OCI-LY7 (cell line): ENCODE measurements around the gene APCDD1. TPM values are rescaled to one million over a fixed set of nuclear protein-coding genes. Genes with fewer than 3 reads are reported as not detected.

ENCODE experiments used
- BruUV-seq: library from RNA; stranded (reverse); fragments of 400-500 nt; replicated peaks from 2 replicates; lab custom pipeline; 2021; lab: Mats Ljungman, UMichigan
- CTCF ChIA-PET: fragments of 300-600 bp; sonication (Branson Sonifier 250); formaldehyde crosslinking; loops from one replicate; lab custom pipeline; 2022; ENCODE audit warnings: antibody characterized with exemption; ENCODE audit not compliant: unreplicated experiment; lab: Charles Lee
- POLR2A ChIA-PET: fragments of 300-600 bp; sonication (Branson Sonifier 250); formaldehyde crosslinking; loops from one replicate; lab custom pipeline; 2022; ENCODE audit warnings: antibody characterized with exemption; lab: Charles Lee
- DNase-seq: peaks from one replicate; pipeline ENCODE4 v3.0.0-alpha.2; 2015; ENCODE audit warnings: low spot score
- H2AFZ ChIP-seq: fragments of 200-600 bp; sonication (generic), shearing (Covaris generic); 2 replicates; pipeline ENCODE4 v1.6.1; 2014; ENCODE audit warnings: mild to moderate bottlenecking, antibody characterized with exemption, low read length, moderate library complexity
- H3K27ac ChIP-seq: fragments of 200-600 bp; sonication (generic); 2 replicates; pipeline ENCODE4 v1.5.1; 2014; ENCODE audit warnings: mixed run types, low read depth, mild to moderate bottlenecking, moderate library complexity, low read length, inconsistent platforms; ENCODE audit not compliant: poor library complexity, severe bottlenecking
- H3K36me3 ChIP-seq: fragments of 200-600 bp; sonication (generic); 2 replicates; pipeline ENCODE4 v1.6.1; 2014; ENCODE audit warnings: mild to moderate bottlenecking, antibody characterized with exemption, low read length, moderate library complexity, mixed read lengths; ENCODE audit not compliant: insufficient read depth
- H3K4me1 ChIP-seq: fragments of 200-600 bp; sonication (generic); 2 replicates; pipeline ENCODE4 v1.5.1; 2014; ENCODE audit warnings: mild to moderate bottlenecking, low read length; ENCODE audit not compliant: insufficient read depth, poor library complexity, severe bottlenecking
- H3K4me2 ChIP-seq: fragments of 200-600 bp; sonication (generic); 2 replicates; pipeline ENCODE4 v1.6.1; 2014; ENCODE audit warnings: mild to moderate bottlenecking, low read length
- H3K4me3 ChIP-seq: fragments of 200-600 bp; sonication (generic); 2 replicates; pipeline ENCODE4 v1.5.1; 2014; ENCODE audit warnings: mild to moderate bottlenecking, low read depth, low read length; ENCODE audit not compliant: poor library complexity, severe bottlenecking
- H3K79me2 ChIP-seq: fragments of 200-600 bp; sonication (generic); 2 replicates; pipeline ENCODE4 v1.6.1; 2016; ENCODE audit warnings: low read depth, mild to moderate bottlenecking, low read length, moderate library complexity, mixed read lengths; ENCODE audit not compliant: insufficient read depth
- H3K9me2 ChIP-seq: fragments of 200-600 bp; sonication (generic); 2 replicates; pipeline ENCODE4 v1.6.1; 2016; ENCODE audit warnings: mild to moderate bottlenecking, low read length, mixed read lengths; ENCODE audit not compliant: insufficient read depth
- H3K9me3 ChIP-seq: fragments of 200-600 bp; sonication (generic); 2 replicates; pipeline ENCODE4 v1.6.1; 2014; ENCODE audit warnings: mild to moderate bottlenecking, mixed run types, low read length, mixed read lengths
- H4K20me1 ChIP-seq: fragments of 200-600 bp; sonication (generic); 2 replicates; pipeline ENCODE4 v1.6.1; 2014; ENCODE audit warnings: mild to moderate bottlenecking, antibody characterized with exemption, low read length, moderate library complexity, mixed read lengths; ENCODE audit not compliant: insufficient read depth
- EZH2phosphoT487 ChIP-seq: fragments of 200-600 bp; sonication (generic); IDR thresholded peaks from 2 replicates; pipeline ENCODE4 v1.6.1; 2018; ENCODE audit warnings: low read depth, borderline replicate concordance, mild to moderate bottlenecking, mixed run types, antibody characterized with exemption, low read length, moderate library complexity, mixed read lengths
- intact Hi-C: fragments of 100-400 bp; cut with micrococcal nuclease; formaldehyde crosslinking; loops from one replicate; pipeline ENCODE4 v1.10.0; 2022; ENCODE audit not compliant: unreplicated experiment
- total RNA-seq, 2 experiments: library from RNA; depleted of rRNA in 1 of 2; stranded (reverse); fragments of >200 nt in 1 of 2; shearing (Covaris generic) in 1 of 2; gene quantifications; 2 replicates each; pipeline ENCODE4 v1.2.3, GENCODE V29; 2014 to 2022
- TF ChIP-seq, protein P1 (sequence below): fragments of 200-600 bp; sonication (generic); conservative IDR thresholded peaks from 2 replicates; pipeline ENCODE4 v1.5.1; 2014; ENCODE audit warnings: mild to moderate bottlenecking, antibody characterized with exemption, low read length, moderate library complexity, mixed read lengths

Gene APCDD1
- total RNA-seq, 2 experiments from 2014 or later: not detected

GRCh38 chr18:10458691-10459090 is 4.3 kb downstream of the APCDD1 start:
- Histone ChIP-seq H3K9me3 (no peaks in the 10 kb centered on the region), H3K79me2 (no peaks in the 10 kb centered on the region), H4K20me1 (no peaks in the 10 kb centered on the region), H3K4me1 (no peaks in the 10 kb centered on the region), H3K36me3 (no peaks in the 10 kb centered on the region), H3K4me2 (no peak overlapping the region), H3K4me3 (no peak overlapping the region), H3K9me2 (no peaks in the 10 kb centered on the region), H2AFZ (no peak overlapping the region), H3K27ac (no peak overlapping the region)
- intact Hi-C loops: no loop called here
- POLR2A ChIA-PET: no interaction called here
- no peak for TF ChIP-seq EZH2phosphoT487
- TF ChIP-seq, protein P1, sequence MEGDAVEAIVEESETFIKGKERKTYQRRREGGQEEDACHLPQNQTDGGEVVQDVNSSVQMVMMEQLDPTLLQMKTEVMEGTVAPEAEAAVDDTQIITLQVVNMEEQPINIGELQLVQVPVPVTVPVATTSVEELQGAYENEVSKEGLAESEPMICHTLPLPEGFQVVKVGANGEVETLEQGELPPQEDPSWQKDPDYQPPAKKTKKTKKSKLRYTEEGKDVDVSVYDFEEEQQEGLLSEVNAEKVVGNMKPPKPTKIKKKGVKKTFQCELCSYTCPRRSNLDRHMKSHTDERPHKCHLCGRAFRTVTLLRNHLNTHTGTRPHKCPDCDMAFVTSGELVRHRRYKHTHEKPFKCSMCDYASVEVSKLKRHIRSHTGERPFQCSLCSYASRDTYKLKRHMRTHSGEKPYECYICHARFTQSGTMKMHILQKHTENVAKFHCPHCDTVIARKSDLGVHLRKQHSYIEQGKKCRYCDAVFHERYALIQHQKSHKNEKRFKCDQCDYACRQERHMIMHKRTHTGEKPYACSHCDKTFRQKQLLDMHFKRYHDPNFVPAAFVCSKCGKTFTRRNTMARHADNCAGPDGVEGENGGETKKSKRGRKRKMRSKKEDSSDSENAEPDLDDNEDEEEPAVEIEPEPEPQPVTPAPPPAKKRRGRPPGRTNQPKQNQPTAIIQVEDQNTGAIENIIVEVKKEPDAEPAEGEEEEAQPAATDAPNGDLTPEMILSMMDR: no peak
- no TSS peak for BruUV-seq
- DNase-seq: no peak
- CTCF ChIA-PET: interaction anchor here (1.0 kb wide), 1 partner anchor 24 kb away, joined by 3 read pairs; no protein-coding TSS in a partner anchor

- no peak for TF ChIP-seq EZH2phosphoT487
- TF ChIP-seq, protein P1: no peak
- H4K20me1 ChIP-seq: no peaks in the 10 kb centered on the region
- intact Hi-C loops: no loop called here
- no peaks in the 10 kb centered on the region for H3K9me3 ChIP-seq
- POLR2A ChIA-PET: no interaction called here
- H3K27ac ChIP-seq: no peak overlapping the region
- H3K4me1 ChIP-seq: no peaks in the 10 kb centered on the region
- no peak overlapping the region for H2AFZ ChIP-seq
- H3K4me2 ChIP-seq: no peak overlapping the region
- no TSS peak for BruUV-seq
- no peak for DNase-seq
- H3K9me2 ChIP-seq: no peaks in the 10 kb centered on the region
- H3K79me2 ChIP-seq: no peaks in the 10 kb centered on the region
- no peak overlapping the region for H3K4me3 ChIP-seq
- no peaks in the 10 kb centered on the region for H3K36me3 ChIP-seq
- CTCF ChIA-PET: interaction anchor here (1.0 kb wide), 1 partner anchor 23 kb away, joined by 3 read pairs; no protein-coding TSS in a partner anchor
Measured at GRCh38 chr18:10459587-10459986, 5.2 kb downstream of the APCDD1 start.

DNA sequence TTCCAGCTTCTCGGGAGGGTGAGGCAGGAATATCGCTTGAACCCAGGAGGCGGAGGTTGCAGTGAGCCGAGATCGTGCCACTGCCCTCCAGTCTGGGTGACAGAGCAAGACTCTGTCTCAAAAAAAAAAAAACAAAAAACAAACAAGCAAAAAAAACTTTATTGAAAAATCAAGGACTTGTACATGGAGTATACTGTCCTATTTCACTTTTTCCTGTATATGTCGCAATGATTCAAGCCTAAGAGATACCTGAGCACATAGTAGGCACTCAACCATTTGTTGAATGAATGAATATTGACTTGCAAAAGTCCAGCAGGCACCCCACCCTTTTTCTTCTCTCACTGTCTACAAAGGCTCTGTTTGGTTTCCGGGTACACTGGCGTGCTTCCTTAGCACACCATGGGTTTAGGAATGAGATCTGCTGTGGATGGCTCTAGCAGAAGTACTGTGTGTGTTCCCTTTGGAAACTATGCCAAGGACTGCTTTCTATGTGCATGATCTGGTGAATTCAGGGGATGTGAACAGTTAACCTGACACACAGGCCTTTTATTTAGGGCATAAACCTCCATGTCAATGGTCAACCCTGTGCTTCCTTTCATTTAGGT is 6.1 kb downstream of the APCDD1 start:
- Histone ChIP-seq H2AFZ (no peak overlapping the region), H3K9me2 (no peaks in the 10 kb centered on the region), H4K20me1 (no peaks in the 10 kb centered on the region), H3K36me3 (no peaks in the 10 kb centered on the region), H3K9me3 (no peaks in the 10 kb centered on the region), H3K4me2 (no peak overlapping the region), H3K27ac (no peak overlapping the region), H3K79me2 (no peaks in the 10 kb centered on the region), H3K4me1 (no peaks in the 10 kb centered on the region), H3K4me3 (no peak overlapping the region)
- no peak for DNase-seq
- POLR2A ChIA-PET: no interaction called here
- no peak for TF ChIP-seq EZH2phosphoT487
- TF ChIP-seq, protein P1: no peak
- intact Hi-C loops: no loop called here
- BruUV-seq: no TSS peak
- CTCF ChIA-PET: no interaction called here
